ENCODE results near the gene NEUROG1. TPM values are rescaled to one million over a fixed set of nuclear protein-coding genes. Genes with fewer than 3 reads are reported as not detected.

Gene NEUROG1
- total RNA-seq, 2 donors from 2014 or later = not detected

DNA sequence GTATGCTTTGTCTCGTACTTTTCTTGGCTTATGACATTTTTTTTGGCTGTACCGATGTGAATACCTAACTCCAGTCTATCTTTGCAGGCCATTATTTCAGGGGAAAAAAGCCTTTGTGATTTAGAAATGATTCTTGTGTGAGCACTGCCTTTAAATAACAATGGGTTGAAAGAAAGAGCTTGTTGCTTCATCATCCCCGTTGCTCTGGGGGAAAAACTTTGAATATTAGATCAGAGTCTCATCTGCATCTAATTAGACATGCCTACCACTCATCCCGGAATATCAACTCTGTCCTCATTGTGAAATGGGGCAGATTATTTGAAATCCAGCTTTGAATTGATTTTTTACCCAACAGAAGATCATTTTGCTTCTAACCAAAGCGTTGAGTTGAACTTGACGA is 29.5 kb upstream of the NEUROG1 start:
- Histone ChIP-seq H3K27me3 (no peaks in the 10 kb centered on the region), H3K4me1 (no peaks in the 10 kb centered on the region), H3K36me3 (replicated peaks in 1 of 2; ENCODE audit: insufficient read depth in 1 of 2, low read depth in 2 of 2) (no peaks in the 10 kb centered on the region), H3K4me3 (no peak overlapping the region), H3K27ac (no peak overlapping the region), H3K9me3 (no peaks in the 10 kb centered on the region)
- ATAC-seq (no peak), DNase-seq (no peak)
- intact Hi-C loops (cut with DNase I) = no loop called here
- WGBS, 2 donors = 64 to 68% methylated on average over 6 of the region's 6 CpGs
- TF ChIP-seq, protein P1, sequence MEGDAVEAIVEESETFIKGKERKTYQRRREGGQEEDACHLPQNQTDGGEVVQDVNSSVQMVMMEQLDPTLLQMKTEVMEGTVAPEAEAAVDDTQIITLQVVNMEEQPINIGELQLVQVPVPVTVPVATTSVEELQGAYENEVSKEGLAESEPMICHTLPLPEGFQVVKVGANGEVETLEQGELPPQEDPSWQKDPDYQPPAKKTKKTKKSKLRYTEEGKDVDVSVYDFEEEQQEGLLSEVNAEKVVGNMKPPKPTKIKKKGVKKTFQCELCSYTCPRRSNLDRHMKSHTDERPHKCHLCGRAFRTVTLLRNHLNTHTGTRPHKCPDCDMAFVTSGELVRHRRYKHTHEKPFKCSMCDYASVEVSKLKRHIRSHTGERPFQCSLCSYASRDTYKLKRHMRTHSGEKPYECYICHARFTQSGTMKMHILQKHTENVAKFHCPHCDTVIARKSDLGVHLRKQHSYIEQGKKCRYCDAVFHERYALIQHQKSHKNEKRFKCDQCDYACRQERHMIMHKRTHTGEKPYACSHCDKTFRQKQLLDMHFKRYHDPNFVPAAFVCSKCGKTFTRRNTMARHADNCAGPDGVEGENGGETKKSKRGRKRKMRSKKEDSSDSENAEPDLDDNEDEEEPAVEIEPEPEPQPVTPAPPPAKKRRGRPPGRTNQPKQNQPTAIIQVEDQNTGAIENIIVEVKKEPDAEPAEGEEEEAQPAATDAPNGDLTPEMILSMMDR (IDR thresholded peaks at IDR 0.05) = no peak
- no peak for TF ChIP-seq POLR2A (IDR thresholded peaks at IDR 0.05)

DNA sequence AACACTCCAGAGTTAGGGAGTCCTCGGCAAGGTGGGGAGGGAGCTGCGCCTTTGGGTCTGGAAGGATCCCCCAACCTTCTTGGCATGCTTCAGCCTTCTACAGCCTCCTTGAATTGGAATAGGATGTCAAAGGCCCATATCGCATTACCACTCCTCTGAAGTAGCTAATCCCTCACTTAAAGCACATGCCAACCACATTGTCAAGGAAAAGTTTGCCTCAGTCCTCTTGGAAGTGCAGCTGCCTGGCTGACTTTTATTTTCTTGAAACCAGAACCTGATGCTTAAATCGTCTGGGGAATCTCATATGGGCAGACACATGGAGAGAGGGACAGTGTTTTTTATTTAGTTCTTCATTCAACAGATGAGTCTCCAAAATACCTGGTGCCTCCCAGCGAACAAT is 28.6 kb upstream of the NEUROG1 start:
- WGBS, 2 donors = 71 to 72% methylated on average over 5 of the region's 5 CpGs
- no peak for DNase-seq
- Histone ChIP-seq H3K27ac (no peak overlapping the region), H3K4me3 (no peak overlapping the region), H3K9me3 (no peaks in the 10 kb centered on the region), H3K36me3 (replicated peaks in 1 of 2; ENCODE audit: insufficient read depth in 1 of 2, low read depth in 2 of 2) (no peaks in the 10 kb centered on the region), H3K27me3 (peaks cover 0 to 2% of the 10 kb centered on the region in 2 donors), H3K4me1 (no peaks in the 10 kb centered on the region)
- no peak for ATAC-seq
- no peak for TF ChIP-seq POLR2A (IDR thresholded peaks at IDR 0.05)
- TF ChIP-seq, protein P1 (IDR thresholded peaks at IDR 0.05) = no peak
- intact Hi-C loops (cut with DNase I) = no loop called here

DNA sequence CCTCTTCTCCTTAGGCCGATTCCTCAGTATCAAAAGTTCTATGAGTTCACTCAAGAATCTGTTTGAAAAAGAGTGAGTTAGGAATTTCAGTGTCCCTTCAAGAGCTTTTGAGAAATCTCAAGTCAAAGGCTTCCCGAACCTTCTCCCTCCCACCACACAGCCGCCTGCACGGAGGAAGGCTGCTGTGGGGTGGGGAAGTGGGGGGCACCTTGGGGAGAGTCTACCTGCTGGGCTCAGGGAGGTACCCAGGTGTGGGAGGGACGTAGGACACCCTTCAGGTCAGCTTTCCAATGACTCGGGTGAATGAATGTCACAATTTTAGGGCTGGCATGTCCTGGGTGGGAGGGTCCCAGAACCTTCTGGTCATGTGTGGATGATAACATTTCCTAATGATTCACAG is 25.5 kb upstream of the NEUROG1 start:
- Histone ChIP-seq H3K27ac (no peak overlapping the region), H3K27me3 (peaks cover 0 to 3% of the 10 kb centered on the region in 2 donors), H3K36me3 (replicated peaks in 1 of 2; ENCODE audit: insufficient read depth in 1 of 2, low read depth in 2 of 2) (no peaks in the 10 kb centered on the region), H3K4me1 (no peaks in the 10 kb centered on the region), H3K9me3 (no peaks in the 10 kb centered on the region), H3K4me3 (no peak overlapping the region)
- no peak for TF ChIP-seq POLR2A (IDR thresholded peaks at IDR 0.05)
- TF ChIP-seq, protein P1 (IDR thresholded peaks at IDR 0.05) = no peak
- intact Hi-C loops (cut with DNase I) = no loop called here
- ATAC-seq (no peak), DNase-seq (no peak)
- 72 to 89% methylated on average over 6 of the region's 6 CpGs for WGBS, 2 donors

DNA sequence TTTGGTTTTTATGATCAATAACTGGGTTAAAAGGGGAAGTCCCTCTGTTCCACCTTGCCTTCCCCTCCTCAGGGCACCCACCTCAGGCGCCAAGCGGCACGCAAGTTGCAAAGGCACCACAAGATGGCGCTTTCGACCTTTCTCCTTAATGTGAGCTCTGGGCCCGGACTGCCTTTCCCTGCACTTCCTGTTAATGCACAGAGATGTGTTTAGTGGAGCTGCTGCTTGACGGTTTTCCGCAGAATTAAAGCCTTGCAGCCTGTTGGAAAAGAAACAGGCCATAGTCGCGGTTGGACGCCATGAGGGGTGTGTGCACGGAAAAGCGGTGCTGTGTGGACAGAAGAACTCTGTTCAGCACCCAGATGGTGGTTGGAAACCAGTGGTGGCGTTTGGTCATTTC is 25.1 kb upstream of the NEUROG1 start:
- 12 to 14% methylated on average over 14 of the region's 14 CpGs for WGBS, 2 donors
- peak; percentile 78 to 86 (median 81) for DNase-seq
- Histone ChIP-seq H3K27me3 (peaks cover 0 to 3% of the 10 kb centered on the region in 2 donors), H3K4me1 (no peaks in the 10 kb centered on the region), H3K4me3 (no peak overlapping the region), H3K27ac (no peak overlapping the region), H3K36me3 (replicated peaks in 1 of 2; ENCODE audit: insufficient read depth in 1 of 2, low read depth in 2 of 2) (no peaks in the 10 kb centered on the region), H3K9me3 (no peaks in the 10 kb centered on the region)
- no peak for TF ChIP-seq POLR2A (IDR thresholded peaks at IDR 0.05)
- TF ChIP-seq, protein P1 (IDR thresholded peaks at IDR 0.05) = peak; percentile 52 to 82 (median 72)
- intact Hi-C loops (cut with DNase I) = no loop called here
- peak; percentile 78 for ATAC-seq

DNA sequence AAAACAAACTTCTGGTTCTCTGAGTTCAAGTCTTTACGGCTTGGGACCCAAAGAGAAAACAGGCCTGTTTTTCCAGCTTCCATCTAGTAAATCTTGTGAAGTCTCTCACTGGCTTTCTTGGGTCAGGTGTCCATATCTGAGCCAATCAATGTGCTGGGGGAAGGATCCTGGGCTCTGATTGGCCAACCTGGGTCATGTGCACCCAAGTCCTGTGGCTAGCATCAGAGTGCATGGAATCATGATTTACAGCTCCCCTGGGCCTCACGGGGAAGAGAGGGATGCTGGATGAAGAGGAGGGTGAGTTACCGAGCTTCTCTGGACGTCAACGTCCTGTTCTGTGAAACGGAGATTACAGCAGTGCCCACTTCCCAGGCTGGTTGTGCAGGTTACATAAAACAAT is 23.6 kb upstream of the NEUROG1 start:
- ATAC-seq = no peak
- intact Hi-C loops (cut with DNase I) = loop anchor here (5.0 kb wide), 1 partner anchor 273 kb away; the partner anchor contains the start of gene SLC25A48
- no peak for DNase-seq

More for the DNA sequence above, 23.6 kb upstream of the NEUROG1 start:
- Histone ChIP-seq H3K4me1 (no peaks in the 10 kb centered on the region), H3K4me3 (no peak overlapping the region), H3K9me3 (no peaks in the 10 kb centered on the region), H3K27ac (no peak overlapping the region), H3K27me3 (peaks cover 0 to 3% of the 10 kb centered on the region in 2 donors), H3K36me3 (replicated peaks in 1 of 2; ENCODE audit: insufficient read depth in 1 of 2, low read depth in 2 of 2) (no peaks in the 10 kb centered on the region)
- TF ChIP-seq, protein P1 (IDR thresholded peaks at IDR 0.05) = no peak
- no peak for TF ChIP-seq POLR2A (IDR thresholded peaks at IDR 0.05)
- 47 to 50% methylated on average over 6 of the region's 6 CpGs for WGBS, 2 donors

Data from body of pancreas (tissue), 4 donors.